CD14-positive monocyte (primary cell): ENCODE data around the gene LPIN1. TPM values are rescaled to one million over a fixed set of nuclear protein-coding genes. Genes with fewer than 3 reads are reported as not detected.
"Not testable (repeated sequence)": the region's sequence is repeated elsewhere in the genome, so short reads cannot be mapped to it uniquely, and the experiment has no call there.

Source experiments
- DNase-seq, 3 donors: peaks; one replicate each; pipeline ENCODE4 v3.0.0-alpha.2; 2011 to 2022
- H2AFZ ChIP-seq: 2 replicates; pipeline ENCODE4 v1.6.0; 2012; ENCODE audit warnings: mild to moderate bottlenecking, low read depth, low read length, inconsistent platforms; ENCODE audit not compliant: insufficient read depth, poor library complexity, severe bottlenecking
- H3K27ac ChIP-seq, 2 donors: 1 replicate in 1 of 2; 2 replicates in 1 of 2; pipeline ENCODE4 v1.5.1; 2012 to 2013; ENCODE audit warnings: low read length in 2 of 2, control low read depth in 1 of 2, inconsistent platforms in 1 of 2, low read depth in 1 of 2, mild to moderate bottlenecking in 1 of 2
- H3K27me3 ChIP-seq, 2 donors: one replicate each; pipeline versions ENCODE4 v1.6.0 to v1.6.1; 2011 to 2013; ENCODE audit warnings: low read length in 2 of 2; ENCODE audit not compliant: control insufficient read depth in 2 of 2, insufficient read depth in 2 of 2
- H3K36me3 ChIP-seq, 2 donors: replicated peaks in 1 of 2; 1 replicate in 1 of 2; 2 replicates in 1 of 2; pipeline versions ENCODE4 v1.5.1 to v1.6.1; 2012 to 2013; ENCODE audit warnings: low read length in 2 of 2, control low read depth in 1 of 2, inconsistent platforms in 1 of 2, mild to moderate bottlenecking in 1 of 2; ENCODE audit not compliant: insufficient read depth in 2 of 2, control insufficient read depth in 1 of 2
- H3K4me1 ChIP-seq, 2 donors: 1 replicate in 1 of 2; 2 replicates in 1 of 2; pipeline versions ENCODE4 v1.5.1 to v1.6.1; 2012 to 2013; ENCODE audit warnings: low read length in 2 of 2, control low read depth in 1 of 2, inconsistent platforms in 1 of 2, mild to moderate bottlenecking in 1 of 2, moderate library complexity in 1 of 2; ENCODE audit not compliant: insufficient read depth in 2 of 2, control insufficient read depth in 1 of 2
- H3K4me2 ChIP-seq: replicated peaks from 2 replicates; pipeline ENCODE3; 2012; ENCODE audit warnings: low read length, moderate library complexity, mild to moderate bottlenecking; ENCODE audit not compliant: poor library complexity, severe bottlenecking; ENCODE audit errors: extremely low read depth
- H3K4me3 ChIP-seq, 3 experiments: fragments of 200-600 bp in 1 of 3; sonication (generic) in 1 of 3; replicated peaks in 1 of 3; 1 replicate in 2 of 3; 2 replicates in 1 of 3; pipeline ENCODE4 v1.5.1; 2011 to 2013; ENCODE audit warnings: low read length in 3 of 3, mild to moderate bottlenecking in 3 of 3, control low read depth in 2 of 3, low read depth in 2 of 3, inconsistent platforms in 1 of 3, moderate library complexity in 1 of 3
- H3K79me2 ChIP-seq: 2 replicates; pipeline ENCODE4 v1.6.0; 2012; ENCODE audit warnings: mild to moderate bottlenecking, control low read depth, inconsistent platforms, low read length, moderate library complexity; ENCODE audit not compliant: insufficient read depth
- H3K9ac ChIP-seq: 2 replicates; pipeline ENCODE4 v1.6.0; 2017; ENCODE audit warnings: low read length, mild to moderate bottlenecking; ENCODE audit not compliant: insufficient read depth, poor library complexity, severe bottlenecking
- H3K9me3 ChIP-seq, 2 donors: replicated peaks in 1 of 2; 1 replicate in 1 of 2; 2 replicates in 1 of 2; pipeline versions ENCODE4 v1.5.1 to v1.6.1; 2012 to 2013; ENCODE audit warnings: low read length in 2 of 2, control low read depth in 1 of 2; ENCODE audit not compliant: control insufficient read depth in 1 of 2, insufficient read depth in 1 of 2
- H4K20me1 ChIP-seq: 2 replicates; pipeline ENCODE4 v1.6.0; 2012; ENCODE audit warnings: mild to moderate bottlenecking, low read length, control low read depth, moderate library complexity; ENCODE audit not compliant: insufficient read depth
- H3K27ac Mint-ChIP-seq, 7 donors: one replicate each; pipeline ENCODE4 v1.8.0; 2020; ENCODE audit warnings: mild to moderate bottlenecking in 7 of 7, mixed read lengths in 7 of 7, moderate library complexity in 6 of 7, inconsistent platforms in 2 of 7
- H3K27me3 Mint-ChIP-seq, 3 donors: one replicate each; pipeline ENCODE4 v1.8.0; 2021 to 2022; ENCODE audit warnings: low read depth in 3 of 3, mild to moderate bottlenecking in 3 of 3, mixed read lengths in 3 of 3, moderate library complexity in 3 of 3, inconsistent platforms in 1 of 3
- H3K36me3 Mint-ChIP-seq, 2 donors: one replicate each; pipeline ENCODE4 v1.8.0; 2020; ENCODE audit warnings: mixed read lengths in 2 of 2, inconsistent platforms in 1 of 2, mild to moderate bottlenecking in 1 of 2
- H3K4me1 Mint-ChIP-seq: one replicate; pipeline ENCODE4 v1.8.0; 2020; ENCODE audit warnings: mild to moderate bottlenecking, mixed read lengths
- H3K4me3 Mint-ChIP-seq, 2 donors: one replicate each; pipeline ENCODE4 v1.8.0; 2020; ENCODE audit warnings: mild to moderate bottlenecking in 2 of 2, mixed read lengths in 2 of 2, moderate library complexity in 1 of 2
- H3K9me3 Mint-ChIP-seq, 7 donors: one replicate each; pipeline ENCODE4 v1.8.0; 2020 to 2022; ENCODE audit warnings: mixed read lengths in 7 of 7, mild to moderate bottlenecking in 6 of 7, moderate library complexity in 6 of 7, inconsistent platforms in 2 of 7
- WGBS: methylation state at CpG from one replicate; pipeline ENCODE4 v1.1.5; 2013; ENCODE audit warnings: missing lambda C conversion rate; ENCODE audit not compliant: insufficient coverage; 5-methylcytosine and 5-hydroxymethylcytosine counted together
- intact Hi-C, 2 donors: fragments of 100-400 bp; cut with micrococcal nuclease; formaldehyde crosslinking; loops; one replicate each; pipeline versions ENCODE4 v1.15.0 to v1.15.1; 2023
- polyA plus RNA-seq, 3 donors: library from polyadenylated mRNA; depleted of rRNA in 1 of 3; unstranded in 2 of 3; stranded (reverse) in 1 of 3; fragments of 300-500 nt in 2 of 3; fragments of >200 nt in 1 of 3; fragmentation: Illumina TruSeq in 2 of 3; gene quantifications; 1 replicate in 2 of 3; 2 replicates in 1 of 3; pipeline ENCODE4 v1.2.3, GENCODE V29; 2012 to 2021
- TF ChIP-seq, protein P1 (sequence below): fragments of 200-600 bp; IDR thresholded peaks from one replicate; pipeline ENCODE4 v1.8.0; 2022; ENCODE audit warnings: antibody characterized with exemption, mild to moderate bottlenecking

Gene LPIN1
- polyA plus RNA-seq, 3 donors, result 1.8 to 17.6 (median 2.7) TPM

DNA sequence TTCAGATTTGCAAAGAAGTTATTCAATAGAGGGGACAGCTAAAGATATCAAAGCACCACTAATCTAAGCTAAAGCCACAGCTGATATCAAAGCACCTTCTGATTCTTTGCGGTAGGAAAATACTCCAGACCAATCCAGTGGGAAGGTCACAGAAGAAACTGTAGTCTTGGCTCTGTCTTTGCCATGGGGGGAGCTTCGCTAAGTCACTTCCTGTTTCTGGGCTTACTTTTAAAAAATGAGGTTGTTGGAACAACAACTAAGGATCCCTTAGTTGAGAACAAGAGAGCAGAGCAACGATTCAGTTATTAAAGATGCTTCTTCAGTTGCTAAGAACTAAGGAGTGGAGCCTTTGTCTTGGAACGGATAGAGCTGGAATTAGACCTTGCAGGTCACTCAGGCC, 12.2 kb downstream of the LPIN1 start:
- no peak overlapping the region for H3K4me2 ChIP-seq
- H3K27ac Mint-ChIP-seq, result peak overlapping the region in 2 of 7 donors; percentile 10 to 38
- H3K9me3 Mint-ChIP-seq, result peaks cover 0 to 3% (median 0%) of the 10 kb centered on the region in 7 donors
- peaks cover 44% of the 10 kb centered on the region for H4K20me1 ChIP-seq
- peak in 1 of 3 donors; percentile 9 for DNase-seq
- H3K36me3 ChIP-seq, result no peaks in the 10 kb centered on the region
- H3K36me3 Mint-ChIP-seq, result peaks cover 12 to 21% of the 10 kb centered on the region in 2 donors
- peaks cover 31% of the 10 kb centered on the region for H3K79me2 ChIP-seq
- H2AFZ ChIP-seq, result no peak overlapping the region
- 30% methylated on average over 2 of the region's 4 CpGs for WGBS
- H3K9ac ChIP-seq, result no peak overlapping the region
- H3K4me1 ChIP-seq, result peaks cover 15 to 29% of the 10 kb centered on the region in 2 donors
- peaks cover 0 to 9% (median 3%) of the 10 kb centered on the region in 3 donors for H3K27me3 Mint-ChIP-seq
- no peaks in the 10 kb centered on the region for H3K9me3 ChIP-seq
- no peaks in the 10 kb centered on the region for H3K27me3 ChIP-seq
- no peak overlapping the region for H3K4me3 ChIP-seq
- intact Hi-C loops, result no loop called here
- TF ChIP-seq, protein P1, sequence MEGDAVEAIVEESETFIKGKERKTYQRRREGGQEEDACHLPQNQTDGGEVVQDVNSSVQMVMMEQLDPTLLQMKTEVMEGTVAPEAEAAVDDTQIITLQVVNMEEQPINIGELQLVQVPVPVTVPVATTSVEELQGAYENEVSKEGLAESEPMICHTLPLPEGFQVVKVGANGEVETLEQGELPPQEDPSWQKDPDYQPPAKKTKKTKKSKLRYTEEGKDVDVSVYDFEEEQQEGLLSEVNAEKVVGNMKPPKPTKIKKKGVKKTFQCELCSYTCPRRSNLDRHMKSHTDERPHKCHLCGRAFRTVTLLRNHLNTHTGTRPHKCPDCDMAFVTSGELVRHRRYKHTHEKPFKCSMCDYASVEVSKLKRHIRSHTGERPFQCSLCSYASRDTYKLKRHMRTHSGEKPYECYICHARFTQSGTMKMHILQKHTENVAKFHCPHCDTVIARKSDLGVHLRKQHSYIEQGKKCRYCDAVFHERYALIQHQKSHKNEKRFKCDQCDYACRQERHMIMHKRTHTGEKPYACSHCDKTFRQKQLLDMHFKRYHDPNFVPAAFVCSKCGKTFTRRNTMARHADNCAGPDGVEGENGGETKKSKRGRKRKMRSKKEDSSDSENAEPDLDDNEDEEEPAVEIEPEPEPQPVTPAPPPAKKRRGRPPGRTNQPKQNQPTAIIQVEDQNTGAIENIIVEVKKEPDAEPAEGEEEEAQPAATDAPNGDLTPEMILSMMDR, result no peak
- H3K27ac ChIP-seq, result no peak overlapping the region
- H3K4me3 Mint-ChIP-seq, result no peak overlapping the region
- H3K4me1 Mint-ChIP-seq, result peaks cover 34% of the 10 kb centered on the region

DNA sequence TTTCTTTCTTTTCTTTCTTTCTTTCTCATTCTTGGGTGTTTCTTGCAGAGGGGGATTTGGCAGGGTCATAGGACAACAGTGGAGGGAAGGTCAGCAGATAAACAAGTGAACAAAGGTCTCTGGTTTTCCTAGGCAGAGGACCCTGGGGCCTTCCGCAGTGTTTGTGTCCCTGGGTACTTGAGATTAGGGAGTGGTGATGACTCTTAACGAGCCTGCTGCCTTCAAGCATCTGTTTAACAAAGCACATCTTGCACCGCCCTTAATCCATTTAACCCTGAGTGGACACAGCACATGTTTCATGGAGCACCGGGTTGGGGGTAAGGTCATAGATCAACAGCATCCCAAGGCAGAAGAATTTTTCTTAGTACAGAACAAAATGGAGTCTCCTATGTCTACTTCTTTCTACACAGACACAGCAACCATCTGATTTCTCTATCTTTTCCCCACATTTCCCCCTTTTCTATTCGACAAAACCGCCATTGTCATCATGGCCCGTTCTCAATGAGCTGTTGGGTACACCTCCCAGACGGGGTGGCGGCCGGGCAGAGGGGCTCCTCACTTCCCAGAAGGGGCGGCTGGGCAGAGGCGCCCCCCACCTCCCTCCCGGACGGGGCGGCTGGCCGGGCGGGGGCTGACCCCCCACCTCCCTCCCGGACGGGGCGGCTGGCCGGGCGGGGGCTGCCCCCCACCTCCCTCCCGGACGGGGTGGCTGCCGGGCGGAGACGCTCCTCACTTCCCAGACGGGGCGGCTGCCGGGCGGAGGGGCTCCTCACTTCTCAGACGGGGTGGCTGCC, 12.9 kb downstream of the LPIN1 start:
- H3K9ac ChIP-seq, intact Hi-C loops, H3K4me3 ChIP-seq, H3K4me3 Mint-ChIP-seq, H3K36me3 ChIP-seq, H3K9me3 Mint-ChIP-seq, H3K27me3 ChIP-seq, DNase-seq, H3K27ac ChIP-seq, H3K9me3 ChIP-seq, H3K27me3 Mint-ChIP-seq, H3K4me2 ChIP-seq, H2AFZ ChIP-seq: not testable (repeated sequence)
- Mint-ChIP-seq H3K36me3 (peaks cover 16 to 22% of the 10 kb centered on the region in 2 donors), H3K27ac (peak overlapping the region in 1 of 7 donors; percentile 53), H3K4me1 (peaks cover 27% of the 10 kb centered on the region)
- H4K20me1 ChIP-seq, result peaks cover 37% of the 10 kb centered on the region
- WGBS, result no CpG with 5 or more reads among the region's 32 CpGs
- H3K4me1 ChIP-seq, result peaks cover 8 to 21% of the 10 kb centered on the region in 2 donors
- peaks cover 31% of the 10 kb centered on the region for H3K79me2 ChIP-seq
